Measurements from ENCODE around the gene C6.
"Not testable (repeated sequence)": the region's sequence is repeated elsewhere in the genome, so short reads cannot be mapped to it uniquely, and the experiment has no call there.

Gene C6

DNA sequence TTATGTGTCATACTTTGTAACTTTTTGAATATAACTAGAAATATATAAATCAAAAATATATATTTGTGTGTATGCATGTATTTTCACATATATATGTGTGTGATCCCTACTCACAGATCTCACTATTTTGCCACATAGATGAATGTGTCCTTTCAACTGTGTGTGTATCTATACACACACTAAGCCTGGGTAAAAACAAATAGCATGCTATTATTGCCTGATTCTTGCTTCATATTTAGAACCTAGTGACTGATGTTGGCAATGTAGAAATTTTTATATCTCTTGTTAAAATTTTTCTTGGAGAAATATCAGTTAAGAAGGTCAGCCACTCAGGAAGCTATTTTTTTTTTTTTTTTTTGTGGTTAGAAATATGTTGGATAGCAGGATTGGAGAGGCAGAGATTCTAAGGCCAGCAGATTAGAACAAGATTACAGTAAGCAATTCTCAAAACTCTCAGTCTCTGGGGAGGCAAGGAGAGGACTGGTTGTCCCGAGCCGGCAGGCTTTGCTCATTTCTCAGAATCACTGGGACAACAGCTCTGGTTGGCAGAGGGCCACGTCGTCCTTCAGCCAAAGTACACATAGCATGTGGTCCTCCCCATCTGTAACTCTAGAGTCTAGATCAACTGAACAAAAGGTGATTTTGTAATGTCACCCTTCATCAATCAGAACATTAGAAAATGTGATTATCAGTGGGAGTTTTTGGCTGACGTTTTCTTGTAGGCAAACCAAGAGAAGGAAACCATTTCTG is 19.7 kb downstream of the C6 start:
- peak; percentile 99 for DNase-seq (ENCODE audit: low read depth)
- no peak overlapping the region for H3K4me3 ChIP-seq (ENCODE audit: control insufficient read depth, low read depth, low read length)
- TF ChIP-seq, protein P1, sequence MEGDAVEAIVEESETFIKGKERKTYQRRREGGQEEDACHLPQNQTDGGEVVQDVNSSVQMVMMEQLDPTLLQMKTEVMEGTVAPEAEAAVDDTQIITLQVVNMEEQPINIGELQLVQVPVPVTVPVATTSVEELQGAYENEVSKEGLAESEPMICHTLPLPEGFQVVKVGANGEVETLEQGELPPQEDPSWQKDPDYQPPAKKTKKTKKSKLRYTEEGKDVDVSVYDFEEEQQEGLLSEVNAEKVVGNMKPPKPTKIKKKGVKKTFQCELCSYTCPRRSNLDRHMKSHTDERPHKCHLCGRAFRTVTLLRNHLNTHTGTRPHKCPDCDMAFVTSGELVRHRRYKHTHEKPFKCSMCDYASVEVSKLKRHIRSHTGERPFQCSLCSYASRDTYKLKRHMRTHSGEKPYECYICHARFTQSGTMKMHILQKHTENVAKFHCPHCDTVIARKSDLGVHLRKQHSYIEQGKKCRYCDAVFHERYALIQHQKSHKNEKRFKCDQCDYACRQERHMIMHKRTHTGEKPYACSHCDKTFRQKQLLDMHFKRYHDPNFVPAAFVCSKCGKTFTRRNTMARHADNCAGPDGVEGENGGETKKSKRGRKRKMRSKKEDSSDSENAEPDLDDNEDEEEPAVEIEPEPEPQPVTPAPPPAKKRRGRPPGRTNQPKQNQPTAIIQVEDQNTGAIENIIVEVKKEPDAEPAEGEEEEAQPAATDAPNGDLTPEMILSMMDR (conservative IDR thresholded peaks at IDR 0.05; ENCODE audit: control insufficient read depth, insufficient read depth, low read depth, low read length) = no peak

DNA sequence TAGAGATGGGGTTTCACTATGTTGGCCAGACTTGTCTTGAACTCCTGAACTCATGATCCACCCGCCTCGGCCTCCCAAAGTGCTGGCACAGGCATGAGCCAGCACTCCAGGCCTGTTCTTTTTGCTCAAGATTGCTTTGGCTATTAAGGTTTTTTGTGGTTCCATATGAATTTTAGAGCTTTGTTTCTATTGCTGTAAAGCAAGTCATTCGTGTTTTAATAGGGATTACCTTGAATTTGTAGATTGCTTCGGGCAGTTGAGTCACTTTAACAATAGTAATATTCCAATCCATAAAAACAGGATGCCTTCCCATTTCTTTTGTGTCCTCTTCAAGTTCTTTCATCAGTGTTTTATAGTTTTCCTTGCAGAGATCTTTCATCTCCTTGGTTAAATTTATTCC is 22.1 kb downstream of the C6 start:
- no peak overlapping the region for H3K4me3 ChIP-seq (ENCODE audit: control insufficient read depth, low read depth, low read length)
- no peak for DNase-seq (ENCODE audit: low read depth)
- TF ChIP-seq, protein P1 (conservative IDR thresholded peaks at IDR 0.05; ENCODE audit: control insufficient read depth, insufficient read depth, low read depth, low read length) = no peak

DNA sequence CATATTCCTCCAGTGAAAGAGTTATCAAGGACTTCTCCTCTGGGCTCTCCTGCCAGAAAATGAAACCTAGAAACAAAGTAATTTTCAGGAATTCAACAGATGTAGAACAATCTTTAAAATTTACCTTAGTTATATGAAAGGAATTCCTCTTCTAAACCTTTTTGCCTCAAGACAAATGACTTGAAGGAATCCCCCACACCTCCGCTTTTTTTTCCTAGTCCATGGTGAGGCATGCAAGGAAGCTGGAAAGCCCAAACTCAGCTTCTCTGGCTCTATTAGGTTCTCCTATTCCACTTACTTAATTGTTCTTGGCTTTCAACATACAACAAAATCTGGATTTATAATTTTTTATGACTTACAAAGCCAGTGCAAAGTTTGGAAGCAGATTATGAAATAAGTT is 27.2 kb downstream of the C6 start:
- DNase-seq (ENCODE audit: low read depth) = no peak
- TF ChIP-seq, protein P1 (conservative IDR thresholded peaks at IDR 0.05; ENCODE audit: control insufficient read depth, insufficient read depth, low read depth, low read length) = no peak
- H3K4me3 ChIP-seq (ENCODE audit: control insufficient read depth, low read depth, low read length) = no peak overlapping the region

DNA sequence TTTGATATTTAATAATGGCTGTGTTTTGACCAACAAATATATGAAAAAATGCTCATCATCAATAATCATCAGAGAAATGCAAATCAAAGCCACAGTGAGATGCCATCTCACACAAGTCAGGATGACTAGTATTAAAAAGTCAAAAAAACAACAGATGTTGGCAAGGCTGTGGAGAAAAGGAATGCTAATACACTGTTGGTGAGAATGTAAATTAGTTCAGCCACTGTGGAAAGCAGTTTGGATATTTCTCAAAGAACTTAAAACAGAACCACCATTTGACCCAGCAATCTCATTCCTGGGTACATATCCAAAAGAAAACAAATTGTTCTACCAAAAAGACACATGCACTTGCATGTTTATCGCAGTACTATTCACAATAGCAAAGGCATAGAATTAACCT is 30.0 kb downstream of the C6 start:
- DNase-seq (ENCODE audit: low read depth) = peak; percentile 14
- H3K4me3 ChIP-seq (ENCODE audit: control insufficient read depth, low read depth, low read length) = not testable (repeated sequence)

DNA sequence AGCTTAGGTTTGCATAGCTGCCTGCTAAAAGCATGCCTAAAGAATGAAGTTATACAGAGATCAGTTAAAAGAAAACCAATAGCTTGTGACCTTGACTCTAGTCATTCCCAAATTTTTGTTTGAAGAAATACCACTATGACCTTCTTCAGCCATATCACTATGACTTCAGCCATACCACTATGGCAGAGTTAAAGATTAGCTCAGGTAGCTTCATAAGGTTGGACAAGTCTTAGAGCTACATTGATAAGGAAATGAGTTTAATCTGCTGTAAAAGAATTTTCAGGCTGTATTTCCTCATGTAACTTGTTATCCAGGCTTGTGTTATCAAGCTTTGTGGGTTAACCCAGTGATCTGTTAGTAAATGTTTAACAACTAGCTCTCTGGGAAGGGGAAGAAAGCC is 30.7 kb downstream of the C6 start:
- no peak for DNase-seq (ENCODE audit: low read depth)
- TF ChIP-seq, protein P1 (conservative IDR thresholded peaks at IDR 0.05; ENCODE audit: control insufficient read depth, insufficient read depth, low read depth, low read length) = no peak
- no peak overlapping the region for H3K4me3 ChIP-seq (ENCODE audit: control insufficient read depth, low read depth, low read length)

DNA sequence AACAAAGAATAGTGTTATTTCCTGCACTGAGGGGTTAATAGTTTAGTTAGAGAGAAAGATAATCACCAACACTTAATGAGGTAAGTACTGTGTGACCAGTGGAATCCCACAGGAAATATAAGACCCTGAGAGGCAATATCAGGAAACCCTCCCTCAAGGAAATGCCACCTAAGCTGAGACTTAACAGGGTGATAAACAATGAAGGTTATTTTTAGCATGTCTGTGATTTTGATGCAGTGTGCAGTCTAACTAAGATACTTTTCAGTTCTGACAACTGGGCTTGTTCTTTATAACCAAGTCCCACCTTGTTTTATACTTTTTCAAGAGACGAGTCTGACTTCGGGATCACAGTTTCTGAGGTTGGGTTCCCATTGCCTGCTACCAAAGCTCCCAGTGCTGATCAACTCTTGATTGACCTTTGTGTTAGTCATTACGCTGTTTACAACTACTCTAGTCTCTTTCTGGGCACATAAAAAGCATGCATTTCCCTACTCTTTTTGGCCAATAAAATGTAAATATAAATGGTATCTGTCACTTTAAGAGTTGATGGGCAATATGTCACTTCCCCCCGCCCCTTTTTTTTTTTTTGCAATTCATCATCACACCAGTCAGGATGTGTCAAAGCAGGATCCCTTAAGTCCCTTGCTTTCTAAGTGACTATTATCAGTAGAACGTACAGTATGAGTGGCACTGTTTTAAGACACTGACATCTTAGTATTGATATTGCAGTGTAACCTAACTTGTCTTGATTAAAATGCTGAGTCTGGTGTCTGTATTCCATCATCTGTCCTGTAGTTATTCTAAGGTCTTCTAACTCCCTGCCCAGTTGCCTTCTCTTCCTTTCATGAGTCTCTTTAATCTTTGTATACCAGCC is 31.4 kb downstream of the C6 start:
- H3K4me3 ChIP-seq (ENCODE audit: control insufficient read depth, low read depth, low read length) = no peak overlapping the region
- TF ChIP-seq, protein P1 (conservative IDR thresholded peaks at IDR 0.05; ENCODE audit: control insufficient read depth, insufficient read depth, low read depth, low read length) = no peak
- DNase-seq (ENCODE audit: low read depth) = no peak

DNA sequence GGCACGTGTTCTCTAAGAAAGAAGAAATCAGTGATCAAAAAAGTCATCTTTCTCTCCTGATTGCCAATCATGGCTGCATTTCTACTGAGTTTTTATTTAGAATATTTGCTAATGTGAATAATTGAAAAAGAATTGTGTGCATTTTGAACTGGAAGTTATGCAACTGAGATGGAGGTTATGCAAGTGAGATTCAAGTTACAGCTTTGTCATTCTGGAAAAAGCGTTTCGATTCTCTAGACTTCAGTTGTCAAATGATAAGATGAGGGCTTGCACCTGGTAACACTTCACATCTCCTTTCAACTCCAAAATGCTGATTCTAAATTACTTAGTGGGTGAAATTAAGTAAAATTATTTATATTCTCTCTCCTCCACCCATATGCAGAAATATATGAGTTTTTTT is 36.4 kb downstream of the C6 start:
- TF ChIP-seq, protein P1 (conservative IDR thresholded peaks at IDR 0.05; ENCODE audit: control insufficient read depth, insufficient read depth, low read depth, low read length) = no peak
- peak; percentile 61 for DNase-seq (ENCODE audit: low read depth)

More for the DNA sequence above, 36.4 kb downstream of the C6 start:
- no peak overlapping the region for H3K4me3 ChIP-seq (ENCODE audit: control insufficient read depth, low read depth, low read length)
